Adrenal gland (tissue), 19 donors: Measurements from ENCODE around the gene ZFHX3. TPM values are rescaled to one million over a fixed set of nuclear protein-coding genes. Genes with fewer than 3 reads are reported as not detected.

Experiments
- DNase-seq, 7 donors: peaks; one replicate each; pipeline ENCODE4 v3.0.0-alpha.2; 2019 to 2020
- H3K27ac ChIP-seq, 5 donors: fragments of 200-600 bp; sonication (generic) in 4 of 5; 1 replicate in 3 of 5; 2 replicates in 2 of 5; pipeline versions ENCODE4 v1.5.1 to v1.8.0; 2016 to 2020; ENCODE audit warnings: mild to moderate bottlenecking in 1 of 5
- H3K27me3 ChIP-seq: fragments of 200-600 bp; 2 replicates; pipeline ENCODE4 v1.8.0; 2021
- H3K36me3 ChIP-seq, 2 donors: fragments of 200-600 bp; replicated peaks in 1 of 2; 1 replicate in 1 of 2; 2 replicates in 1 of 2; pipeline versions ENCODE4 v1.5.1 to v1.8.0; 2018 to 2022
- H3K4me1 ChIP-seq, 2 donors: fragments of 200-600 bp; replicated peaks in 1 of 2; 1 replicate in 1 of 2; 2 replicates in 1 of 2; pipeline versions ENCODE4 v1.5.1 to v1.8.0; 2018 to 2021
- H3K4me3 ChIP-seq, 4 donors: fragments of 200-600 bp; sonication (generic) in 3 of 4; one replicate each; pipeline ENCODE4 v1.5.1; 2016 to 2018
- H3K9me3 ChIP-seq, 3 donors: fragments of 200-600 bp; sonication (generic) in 1 of 3; replicated peaks in 1 of 3; 1 replicate in 2 of 3; 2 replicates in 1 of 3; pipeline versions ENCODE4 v1.5.1 to v1.8.0; 2016 to 2021
- POLR2A ChIP-seq, 2 donors: fragments of 450-650 bp; IDR thresholded peaks; one replicate each; pipeline ENCODE4 v1.6.1; 2017; ENCODE audit warnings: antibody characterized with exemption in 2 of 2, mild to moderate bottlenecking in 2 of 2, moderate library complexity in 1 of 2
- WGBS, 4 donors: extraction: QIAGEN DNeasy Blood & Tissue Kit in 2 of 4; methylation state at CpG; one replicate each; pipeline versions ENCODE4 v1.1.5 to v1.1.7; 2013 to 2017; 5-methylcytosine and 5-hydroxymethylcytosine counted together
- intact Hi-C, 2 donors: fragments of 100-400 bp; cut with DNase I; formaldehyde crosslinking; loops; one replicate each; pipeline versions ENCODE4 v1.14.1 to v1.15.0; 2022 to 2023
- long read RNA-seq, 10 donors: library from polyadenylated mRNA in 3 of 10; unstranded in 2 of 10; stranded (forward) in 1 of 10; transcript quantifications; one replicate each; pipeline ENCODE4 v2.0.0 and lab custom pipeline, GENCODE V29; 2021 to 2026
- polyA plus RNA-seq, 3 donors: library from polyadenylated mRNA; stranded (reverse); fragments of 200-250 nt in 2 of 3; fragments of 350-450 nt in 1 of 3; fragmentation: Illumina TruSeq in 1 of 3; extraction: RNeasy Lipid Tissue Mini Kit (QIAGEN cat#74804) in 1 of 3; gene quantifications; one replicate each; pipeline ENCODE4 v1.2.3, GENCODE V29; 2013 to 2014
- total RNA-seq, 9 donors: library from RNA; depleted of rRNA in 4 of 9; stranded (reverse); fragments of >200 nt in 4 of 9; fragments of 120-200 nt in 1 of 9; fragmentation: NEBNext Ultra II Directional in 1 of 9; extraction: Animal tissue kit (Norgen Biotek cat#: 25700) in 1 of 9; gene quantifications; one replicate each; pipeline versions ENCODE4 v1.1.0 to v1.2.4, GENCODE V29; 2013 to 2023
- TF ChIP-seq, protein P1 (sequence below), 6 experiments: fragments of 450-650 bp in 4 of 6; fragments of 200-600 bp in 2 of 6; sonication (generic) in 1 of 6; IDR thresholded peaks; 1 replicate in 5 of 6; 2 replicates in 1 of 6; pipeline versions ENCODE4 v1.5.1 to v1.8.0; 2016 to 2021; ENCODE audit warnings: antibody characterized with exemption in 6 of 6, mild to moderate bottlenecking in 2 of 6, moderate library complexity in 1 of 6
- donor health status: healthy with polysubstance abuse.
- donor health status: Bipolar disorder and iron deficiency.
- donor health status: DM: yes; HTN: yes; CAD: no.
- donor health status: DM: no; HTN: no; CAD: no.
- donor health status: DM: no; HTN: no; CAD: no.
- donor health status: DM: yes; HTN: yes; CAD: no.

Gene ZFHX3, protein sequence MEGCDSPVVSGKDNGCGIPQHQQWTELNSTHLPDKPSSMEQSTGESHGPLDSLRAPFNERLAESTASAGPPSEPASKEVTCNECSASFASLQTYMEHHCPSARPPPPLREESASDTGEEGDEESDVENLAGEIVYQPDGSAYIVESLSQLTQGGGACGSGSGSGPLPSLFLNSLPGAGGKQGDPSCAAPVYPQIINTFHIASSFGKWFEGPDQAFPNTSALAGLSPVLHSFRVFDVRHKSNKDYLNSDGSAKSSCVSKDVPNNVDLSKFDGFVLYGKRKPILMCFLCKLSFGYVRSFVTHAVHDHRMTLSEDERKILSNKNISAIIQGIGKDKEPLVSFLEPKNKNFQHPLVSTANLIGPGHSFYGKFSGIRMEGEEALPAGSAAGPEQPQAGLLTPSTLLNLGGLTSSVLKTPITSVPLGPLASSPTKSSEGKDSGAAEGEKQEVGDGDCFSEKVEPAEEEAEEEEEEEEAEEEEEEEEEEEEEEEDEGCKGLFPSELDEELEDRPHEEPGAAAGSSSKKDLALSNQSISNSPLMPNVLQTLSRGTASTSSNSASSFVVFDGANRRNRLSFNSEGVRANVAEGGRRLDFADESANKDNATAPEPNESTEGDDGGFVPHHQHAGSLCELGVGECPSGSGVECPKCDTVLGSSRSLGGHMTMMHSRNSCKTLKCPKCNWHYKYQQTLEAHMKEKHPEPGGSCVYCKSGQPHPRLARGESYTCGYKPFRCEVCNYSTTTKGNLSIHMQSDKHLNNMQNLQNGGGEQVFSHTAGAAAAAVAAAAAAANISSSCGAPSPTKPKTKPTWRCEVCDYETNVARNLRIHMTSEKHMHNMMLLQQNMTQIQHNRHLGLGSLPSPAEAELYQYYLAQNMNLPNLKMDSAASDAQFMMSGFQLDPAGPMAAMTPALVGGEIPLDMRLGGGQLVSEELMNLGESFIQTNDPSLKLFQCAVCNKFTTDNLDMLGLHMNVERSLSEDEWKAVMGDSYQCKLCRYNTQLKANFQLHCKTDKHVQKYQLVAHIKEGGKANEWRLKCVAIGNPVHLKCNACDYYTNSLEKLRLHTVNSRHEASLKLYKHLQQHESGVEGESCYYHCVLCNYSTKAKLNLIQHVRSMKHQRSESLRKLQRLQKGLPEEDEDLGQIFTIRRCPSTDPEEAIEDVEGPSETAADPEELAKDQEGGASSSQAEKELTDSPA (N-terminal part only)
- total RNA-seq (10 to 100 TPM in 8 of 9 donors, 1 to 10 TPM in 1; 8.5 to 31.6 (median 20.9) TPM), polyA plus RNA-seq (10 to 100 TPM in 1 of 3 donors, 1 to 10 TPM in 2; 2.4 to 11.2 (median 9.4) TPM)
- long read RNA-seq, donor 1: 0 reads
- long read RNA-seq, donor 2, partial matches to known transcripts: 8 of 8 reads
- long read RNA-seq, donor 2, other reads (novel, unspliced or antisense): 0 of 8 reads
- long read RNA-seq, donor 3: 0 reads
- long read RNA-seq, donor 4, partial matches to known transcripts: 0 of 3 reads
- long read RNA-seq, donor 4, other reads (novel, unspliced or antisense): 3 of 3 reads
- long read RNA-seq, donor 5, partial matches to known transcripts: 4 of 10 reads
- long read RNA-seq, donor 5, other reads (novel, unspliced or antisense): 6 of 10 reads
- long read RNA-seq, donor 6, partial matches to known transcripts: 0 of 8 reads
- long read RNA-seq, donor 6, other reads (novel, unspliced or antisense): 8 of 8 reads
- long read RNA-seq, donor 7: 0 reads
- long read RNA-seq, donor 8: 0 reads
- long read RNA-seq, donor 9: 0 reads
- long read RNA-seq, donor 10: 0 reads

GRCh38 chr16:73047536-73048291, at the start of gene ZFHX3:
Gene ZFHX3 (minus strand): TSS chr16:73048128. CDS start chr16:72960145, 87,983 bp downstream.
- no peaks in the 10 kb centered on the region for H3K9me3 ChIP-seq
- H3K4me3 ChIP-seq: peak within 1 kb of the TSS; percentile 41 to 89 (median 82)
- peaks cover 48 to 87% of the 10 kb centered on the region in 2 donors for H3K4me1 ChIP-seq
- peak; percentile 73 to 89 (median 77) for DNase-seq
- intact Hi-C loops: loop anchor here (10.0 kb wide), 1 partner anchor 213 kb away; no protein-coding TSS in a partner anchor
- peak within 1 kb of the TSS; percentile 83 to 97 (median 88) for H3K27ac ChIP-seq
- TF ChIP-seq POLR2A (IDR thresholded peaks at IDR 0.05): peak; percentile 15 to 66
- TF ChIP-seq, protein P1, sequence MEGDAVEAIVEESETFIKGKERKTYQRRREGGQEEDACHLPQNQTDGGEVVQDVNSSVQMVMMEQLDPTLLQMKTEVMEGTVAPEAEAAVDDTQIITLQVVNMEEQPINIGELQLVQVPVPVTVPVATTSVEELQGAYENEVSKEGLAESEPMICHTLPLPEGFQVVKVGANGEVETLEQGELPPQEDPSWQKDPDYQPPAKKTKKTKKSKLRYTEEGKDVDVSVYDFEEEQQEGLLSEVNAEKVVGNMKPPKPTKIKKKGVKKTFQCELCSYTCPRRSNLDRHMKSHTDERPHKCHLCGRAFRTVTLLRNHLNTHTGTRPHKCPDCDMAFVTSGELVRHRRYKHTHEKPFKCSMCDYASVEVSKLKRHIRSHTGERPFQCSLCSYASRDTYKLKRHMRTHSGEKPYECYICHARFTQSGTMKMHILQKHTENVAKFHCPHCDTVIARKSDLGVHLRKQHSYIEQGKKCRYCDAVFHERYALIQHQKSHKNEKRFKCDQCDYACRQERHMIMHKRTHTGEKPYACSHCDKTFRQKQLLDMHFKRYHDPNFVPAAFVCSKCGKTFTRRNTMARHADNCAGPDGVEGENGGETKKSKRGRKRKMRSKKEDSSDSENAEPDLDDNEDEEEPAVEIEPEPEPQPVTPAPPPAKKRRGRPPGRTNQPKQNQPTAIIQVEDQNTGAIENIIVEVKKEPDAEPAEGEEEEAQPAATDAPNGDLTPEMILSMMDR (IDR thresholded peaks at IDR 0.05): peak in 1 of 6 experiments; percentile 25
- H3K36me3 ChIP-seq: no peaks in the 10 kb centered on the region
- 0 to 2% (median 1%) methylated on average over 12 to 64 of the region's 64 CpGs for WGBS, 4 donors
- H3K27me3 ChIP-seq: no peaks in the 10 kb centered on the region

DNA sequence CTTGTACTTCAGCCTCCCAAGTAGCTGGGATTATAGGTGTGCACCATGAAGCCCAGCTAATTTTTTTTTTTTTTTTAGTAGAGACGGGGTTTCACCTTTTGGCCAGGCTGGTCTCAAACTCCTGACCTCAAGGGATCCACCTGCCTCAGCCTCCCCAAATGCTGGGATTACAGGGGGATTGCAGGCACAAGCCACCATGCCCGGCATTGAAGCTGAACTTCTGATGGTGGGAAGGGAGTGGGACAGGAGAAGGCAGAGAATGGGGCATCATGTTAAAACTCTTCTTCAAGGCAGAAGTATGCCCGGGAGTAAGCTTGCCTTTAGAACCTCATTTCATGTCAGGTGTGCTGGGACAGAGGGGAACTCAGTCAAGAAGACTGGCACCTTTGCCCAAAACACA, 48.6 kb upstream of the ZFHX3 start:
- Histone ChIP-seq H3K27me3 (no peaks in the 10 kb centered on the region), H3K4me1 (peaks cover 0 to 10% of the 10 kb centered on the region in 2 donors), H3K4me3 (no peak overlapping the region), H3K27ac (no peak overlapping the region), H3K9me3 (no peaks in the 10 kb centered on the region), H3K36me3 (no peaks in the 10 kb centered on the region)
- intact Hi-C loops: no loop called here
- TF ChIP-seq, protein P1 (IDR thresholded peaks at IDR 0.05): no peak
- no peak for TF ChIP-seq POLR2A (IDR thresholded peaks at IDR 0.05)
- DNase-seq: no peak
- 85 to 93% (median 90%) methylated on average over 3 of the region's 3 CpGs for WGBS, 4 donors

DNA sequence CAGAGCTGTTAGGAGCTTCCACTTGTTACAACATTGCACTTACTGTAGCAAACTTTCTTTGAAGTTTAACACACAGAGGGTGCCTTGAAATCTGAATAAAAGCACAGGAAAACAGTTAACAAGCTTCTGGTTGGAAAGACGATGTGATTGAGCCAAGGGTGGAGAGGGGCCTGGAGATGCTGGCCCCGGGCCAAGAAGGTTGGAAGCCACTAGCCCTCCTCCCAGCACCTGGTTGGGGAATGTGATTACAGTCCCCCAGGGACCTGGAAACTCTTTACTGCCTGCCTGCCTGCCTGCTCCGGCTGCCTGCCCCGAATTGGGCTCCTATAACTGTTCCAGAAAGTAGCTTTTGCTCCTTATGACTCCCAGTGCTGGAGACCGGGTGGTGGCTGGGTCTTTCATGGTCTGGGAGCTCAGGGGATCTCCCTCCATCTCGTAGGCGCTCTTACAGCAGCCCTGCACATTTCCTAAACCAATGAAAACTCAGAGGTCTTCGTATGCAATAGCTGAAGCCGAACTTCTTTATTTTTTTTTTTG, 48.0 kb upstream of the ZFHX3 start:
- peaks cover 0 to 10% of the 10 kb centered on the region in 2 donors for H3K4me1 ChIP-seq
- H3K27ac ChIP-seq: no peak overlapping the region
- TF ChIP-seq POLR2A (IDR thresholded peaks at IDR 0.05): no peak
- TF ChIP-seq, protein P1 (IDR thresholded peaks at IDR 0.05): no peak
- peak in 2 of 7 donors; percentile 22 to 24 for DNase-seq
- intact Hi-C loops: no loop called here
- H3K4me3 ChIP-seq: no peak overlapping the region
- no peaks in the 10 kb centered on the region for H3K36me3 ChIP-seq
- no peaks in the 10 kb centered on the region for H3K27me3 ChIP-seq
- WGBS, 4 donors: 52 to 66% (median 53%) methylated on average over 9 of the region's 9 CpGs
- H3K9me3 ChIP-seq: no peaks in the 10 kb centered on the region
